Karpas-422 (cell line): ENCODE data around the gene KCNJ6. TPM values are rescaled to one million over a fixed set of nuclear protein-coding genes. Genes with fewer than 3 reads are reported as not detected.

Experiments used
- DNase-seq: peaks from one replicate; pipeline ENCODE4 v3.0.0-alpha.2; 2015
- H2AFZ ChIP-seq: fragments of 200-600 bp; sonication (generic); 2 replicates; pipeline ENCODE4 v1.6.1; 2014; ENCODE audit warnings: antibody characterized with exemption, low read length, mixed read lengths
- H3K27ac ChIP-seq: fragments of 200-600 bp; sonication (generic); 2 replicates; pipeline ENCODE4 v1.5.1; 2014; ENCODE audit warnings: mild to moderate bottlenecking, low read length, moderate library complexity
- H3K27me3 ChIP-seq: fragments of 200-600 bp; sonication (generic); 2 replicates; pipeline ENCODE4 v1.6.1; 2014; ENCODE audit warnings: low read length, mixed read lengths
- H3K36me3 ChIP-seq: fragments of 200-600 bp; sonication (generic); 2 replicates; pipeline ENCODE4 v1.6.1; 2014; ENCODE audit warnings: low read length, mixed read lengths; ENCODE audit not compliant: insufficient read depth
- H3K4me1 ChIP-seq: fragments of 200-600 bp; sonication (generic); 2 replicates; pipeline ENCODE4 v1.6.1; 2014; ENCODE audit warnings: mild to moderate bottlenecking, low read length, mixed read lengths
- H3K4me2 ChIP-seq: fragments of 200-600 bp; sonication (generic); 2 replicates; pipeline ENCODE4 v1.6.1; 2014; ENCODE audit warnings: low read length, low read depth, mild to moderate bottlenecking; ENCODE audit not compliant: poor library complexity, severe bottlenecking
- H3K4me3 ChIP-seq: fragments of 200-600 bp; sonication (generic); 2 replicates; pipeline ENCODE4 v1.5.1; 2014; ENCODE audit warnings: mild to moderate bottlenecking, antibody characterized with exemption, low read length, mixed read lengths
- H3K79me2 ChIP-seq: fragments of 200-600 bp; sonication (generic); 2 replicates; pipeline ENCODE4 v1.6.1; 2014; ENCODE audit warnings: mild to moderate bottlenecking, low read length, mixed read lengths
- H3K9ac ChIP-seq: fragments of 200-600 bp; sonication (generic); 2 replicates; pipeline ENCODE4 v1.6.0; 2014; ENCODE audit warnings: low read length
- H3K9me2 ChIP-seq: fragments of 200-600 bp; sonication (generic), shearing (Covaris generic); replicated peaks from 2 replicates; pipeline ENCODE4 v1.6.0; 2014; ENCODE audit warnings: mild to moderate bottlenecking, low read length, moderate library complexity; ENCODE audit not compliant: insufficient read depth
- H3K9me3 ChIP-seq: fragments of 300-700, 200-600 bp; sonication (generic); 2 replicates; pipeline ENCODE4 v1.6.1; 2014; ENCODE audit warnings: low read length, mixed read lengths
- H4K20me1 ChIP-seq: fragments of 200-600 bp; sonication (generic); 2 replicates; pipeline ENCODE4 v1.6.1; 2014; ENCODE audit warnings: mild to moderate bottlenecking, antibody characterized with exemption, low read length, low read depth; ENCODE audit not compliant: insufficient read depth
- total RNA-seq: library from RNA; depleted of rRNA; stranded (reverse); fragments of >200 nt; shearing (Covaris generic); gene quantifications from 2 replicates; pipeline ENCODE4 v1.2.3, GENCODE V29; 2014; ENCODE audit warnings: low replicate concordance

Gene KCNJ6
- total RNA-seq, 1 experiment from 2014 or later, result not detected

DNA sequence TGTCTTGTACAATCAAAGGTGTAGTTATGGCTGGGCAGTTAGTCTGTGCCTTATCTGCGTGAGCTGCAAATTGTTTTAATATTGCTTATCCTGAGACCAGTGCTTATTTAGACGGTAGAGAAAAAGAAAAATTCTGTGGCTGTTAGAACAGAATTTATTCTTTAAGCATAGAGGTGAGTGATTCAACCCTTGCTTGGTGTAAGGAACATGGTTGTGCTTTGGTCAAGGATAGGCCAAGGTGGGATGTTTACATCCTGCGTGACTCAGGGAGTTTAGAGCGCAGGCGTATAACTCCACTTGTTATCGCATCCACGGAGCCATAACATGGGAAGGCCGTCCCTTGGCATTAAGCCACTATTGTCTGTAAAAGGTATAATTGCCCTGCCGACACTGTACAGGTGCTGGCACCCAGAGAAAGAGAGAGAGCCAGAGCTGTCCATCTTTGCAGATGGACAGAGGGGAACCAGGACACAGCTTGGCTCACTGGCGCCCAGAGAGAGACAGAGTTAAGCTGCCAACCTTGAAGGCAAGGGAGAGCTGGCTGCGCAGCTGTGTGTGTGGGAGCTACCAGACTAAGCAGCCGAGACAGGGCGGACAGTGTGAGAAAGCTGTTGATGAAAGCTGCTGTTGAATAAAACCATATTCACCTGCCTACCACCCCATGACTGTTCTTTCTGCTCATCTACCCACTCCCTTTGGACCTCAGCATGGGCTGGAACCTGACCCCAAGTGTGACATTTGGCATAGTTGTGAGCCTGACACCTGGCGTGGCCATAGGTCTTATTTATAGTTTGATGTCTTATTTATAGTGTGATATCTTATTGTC, 349.3 kb downstream of the KCNJ6 start:
- H3K9me2 ChIP-seq, result no peaks in the 10 kb centered on the region
- H3K9ac ChIP-seq, result no peak overlapping the region
- no peak overlapping the region for H2AFZ ChIP-seq
- no peak overlapping the region for H3K4me3 ChIP-seq
- no peaks in the 10 kb centered on the region for H4K20me1 ChIP-seq
- no peaks in the 10 kb centered on the region for H3K9me3 ChIP-seq
- no peaks in the 10 kb centered on the region for H3K79me2 ChIP-seq
- no peak overlapping the region for H3K27ac ChIP-seq
- H3K4me2 ChIP-seq, result no peak overlapping the region
- DNase-seq, result no peak
- no peaks in the 10 kb centered on the region for H3K36me3 ChIP-seq
- H3K27me3 ChIP-seq, result no peaks in the 10 kb centered on the region
- peaks cover 15% of the 10 kb centered on the region for H3K4me1 ChIP-seq

DNA sequence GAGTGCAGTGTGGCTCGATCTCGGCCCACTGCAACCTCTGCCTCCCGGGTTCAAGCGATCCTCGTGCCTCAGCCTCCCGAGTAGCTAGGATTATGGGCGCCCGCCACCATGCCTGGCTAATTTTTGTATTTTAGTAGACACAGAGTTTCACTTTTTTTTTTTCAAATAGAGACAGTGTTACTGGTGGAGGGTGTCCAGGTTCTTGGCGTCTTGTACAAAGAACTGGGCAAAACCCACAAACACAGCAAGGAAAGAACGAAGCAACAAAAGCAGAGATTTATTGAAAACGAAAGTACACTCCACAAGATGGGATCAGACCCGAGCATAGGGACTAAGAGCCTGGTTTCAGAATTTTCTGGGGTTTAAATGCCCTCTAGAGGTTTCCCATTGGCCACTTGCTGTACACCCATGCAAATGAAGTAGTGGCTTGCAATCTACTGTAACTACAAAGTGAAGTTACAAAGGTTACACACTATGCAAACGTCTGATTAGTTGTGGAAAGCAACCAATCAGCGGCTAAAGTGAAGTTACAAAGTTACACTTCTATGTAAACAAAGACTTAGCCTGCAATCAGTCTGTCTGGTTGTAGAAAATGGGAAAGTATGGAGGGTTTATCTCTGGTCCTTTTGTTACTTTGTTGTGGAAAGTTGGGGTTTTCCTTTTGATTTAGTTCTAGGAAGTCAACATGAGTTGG, 350.6 kb downstream of the KCNJ6 start:
- no peaks in the 10 kb centered on the region for H3K9me3 ChIP-seq
- H3K27ac ChIP-seq, result no peak overlapping the region
- H3K4me2 ChIP-seq, result peak overlapping the region; percentile 13
- no peaks in the 10 kb centered on the region for H3K9me2 ChIP-seq
- no peaks in the 10 kb centered on the region for H3K27me3 ChIP-seq
- peaks cover 15% of the 10 kb centered on the region for H3K4me1 ChIP-seq
- no peak for DNase-seq
- no peak overlapping the region for H2AFZ ChIP-seq
- no peaks in the 10 kb centered on the region for H3K79me2 ChIP-seq
- no peaks in the 10 kb centered on the region for H4K20me1 ChIP-seq
- H3K4me3 ChIP-seq, result no peak overlapping the region
- no peaks in the 10 kb centered on the region for H3K36me3 ChIP-seq
- no peak overlapping the region for H3K9ac ChIP-seq

DNA sequence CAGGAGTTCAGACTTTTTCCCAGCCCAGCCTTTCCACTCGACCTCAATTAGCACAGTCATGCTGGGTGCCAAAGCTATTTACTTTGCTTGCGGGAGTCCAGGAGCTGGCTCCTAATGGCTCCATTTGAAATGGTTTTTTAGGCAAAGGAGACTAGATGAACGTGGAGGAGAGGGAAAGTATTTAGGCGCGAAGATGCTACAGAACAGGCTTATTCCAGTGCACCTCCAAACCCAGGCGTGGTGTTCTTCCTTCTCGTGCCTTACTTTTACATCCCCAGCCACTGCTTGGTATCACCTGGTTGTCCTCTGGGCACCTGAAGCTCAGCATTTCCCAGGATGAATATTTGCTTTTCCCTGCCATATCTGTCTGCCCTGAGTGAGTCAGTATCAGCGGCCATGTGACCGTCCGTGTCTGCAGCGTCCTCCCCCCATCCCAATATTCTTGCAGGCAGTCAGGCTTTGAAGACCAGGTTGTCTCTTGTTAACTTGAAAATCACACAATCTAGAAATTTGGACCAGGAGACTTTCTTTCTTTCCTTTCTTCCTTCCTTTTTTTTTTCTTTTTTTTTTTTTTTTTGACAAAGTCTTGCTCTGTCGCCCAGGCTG, 351.2 kb downstream of the KCNJ6 start:
- H4K20me1 ChIP-seq, result no peaks in the 10 kb centered on the region
- no peaks in the 10 kb centered on the region for H3K79me2 ChIP-seq
- H3K4me1 ChIP-seq, result peaks cover 15% of the 10 kb centered on the region
- no peak for DNase-seq
- H3K9me3 ChIP-seq, result no peaks in the 10 kb centered on the region
- H3K9ac ChIP-seq, result no peak overlapping the region
- H3K36me3 ChIP-seq, result no peaks in the 10 kb centered on the region
- H3K4me3 ChIP-seq, result no peak overlapping the region
- H2AFZ ChIP-seq, result no peak overlapping the region
- H3K4me2 ChIP-seq, result no peak overlapping the region
- no peaks in the 10 kb centered on the region for H3K9me2 ChIP-seq
- no peak overlapping the region for H3K27ac ChIP-seq
- no peaks in the 10 kb centered on the region for H3K27me3 ChIP-seq

DNA sequence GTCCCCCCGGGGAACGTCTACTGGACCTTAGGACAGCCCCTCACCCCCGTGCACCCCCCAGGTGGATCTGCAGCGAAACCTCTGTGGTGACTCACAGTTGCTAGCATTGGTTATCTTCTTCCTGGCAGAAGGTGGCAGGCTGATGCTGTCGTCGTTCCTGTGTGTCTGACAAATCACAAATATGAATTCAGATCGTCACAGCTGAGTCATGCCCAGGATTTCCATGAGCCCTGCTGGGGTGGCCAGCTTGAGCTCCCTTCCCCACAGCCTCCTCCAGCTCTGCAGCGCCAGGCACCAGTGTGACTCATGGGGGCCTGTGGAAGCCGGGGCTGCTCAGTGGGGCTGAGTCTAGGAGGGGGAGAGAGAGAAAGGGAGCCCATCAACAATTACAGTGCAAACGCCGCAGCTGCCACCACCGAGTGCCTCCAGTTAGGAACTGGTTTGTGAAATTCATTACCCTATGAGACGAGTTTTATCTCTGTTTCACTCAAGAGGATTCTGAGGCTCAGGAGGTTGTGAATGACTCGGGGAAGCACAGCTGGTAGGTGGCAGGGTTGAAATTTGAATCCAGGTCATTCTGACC, 351.8 kb downstream of the KCNJ6 start:
- Histone ChIP-seq H3K4me1 (peaks cover 15% of the 10 kb centered on the region), H3K9me2 (no peaks in the 10 kb centered on the region), H2AFZ (peak overlapping the region; percentile 95; the same call in 1 of the 2 replicates), H3K9ac (peak overlapping the region; percentile 61), H3K79me2 (no peaks in the 10 kb centered on the region), H4K20me1 (no peaks in the 10 kb centered on the region), H3K9me3 (no peaks in the 10 kb centered on the region), H3K36me3 (no peaks in the 10 kb centered on the region), H3K4me3 (peak overlapping the region; percentile 71), H3K27ac (no peak overlapping the region), H3K4me2 (peak overlapping the region; percentile 82), H3K27me3 (no peaks in the 10 kb centered on the region)
- DNase-seq, result peak; percentile 55

DNA sequence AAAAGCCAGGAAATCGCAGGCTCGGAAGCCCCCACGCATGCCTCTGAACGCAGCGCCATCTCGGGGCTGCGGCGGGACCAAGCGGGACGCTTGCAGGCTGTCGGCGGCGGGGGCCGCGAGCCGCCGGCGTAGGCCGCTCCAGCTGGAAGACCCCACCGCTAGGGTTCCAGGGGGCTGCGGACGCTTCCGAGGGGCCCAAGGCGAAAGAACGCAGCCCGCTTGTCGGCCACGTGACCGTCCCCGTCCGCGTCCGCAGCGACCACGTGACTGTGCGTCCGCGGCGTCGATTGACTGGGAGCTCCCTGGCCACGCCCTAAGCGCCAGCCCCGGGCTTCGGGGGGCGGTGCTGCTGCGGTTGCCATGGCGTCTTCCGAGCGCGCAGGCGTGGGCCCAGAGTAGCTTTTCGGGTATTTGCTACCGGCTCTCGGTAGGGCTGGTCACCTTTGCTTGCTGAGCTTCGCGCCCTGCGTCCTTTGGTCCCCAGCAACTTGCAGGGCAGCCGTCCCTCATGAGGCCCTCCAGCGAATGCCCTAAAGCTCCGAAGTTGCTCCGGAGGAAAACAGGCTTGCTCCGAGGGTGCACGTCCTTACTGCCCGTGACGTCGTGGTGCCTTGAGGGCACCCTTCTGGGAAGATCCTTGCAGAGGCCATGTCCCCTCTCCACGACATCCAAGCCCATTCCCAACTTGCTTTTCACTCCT, 352.5 kb downstream of the KCNJ6 start:
- H3K9me2 ChIP-seq, result no peaks in the 10 kb centered on the region
- peak overlapping the region; percentile 82 for H3K4me2 ChIP-seq
- peak overlapping the region; percentile 95; the same call in 1 of the 2 replicates for H2AFZ ChIP-seq
- H3K9ac ChIP-seq, result peak overlapping the region; percentile 80
- H3K4me1 ChIP-seq, result peaks cover 15% of the 10 kb centered on the region
- no peaks in the 10 kb centered on the region for H3K27me3 ChIP-seq
- peak; percentile 93 for DNase-seq
- no peaks in the 10 kb centered on the region for H3K79me2 ChIP-seq
- H3K9me3 ChIP-seq, result no peaks in the 10 kb centered on the region
- H3K27ac ChIP-seq, result no peak overlapping the region
- peak overlapping the region; percentile 71 for H3K4me3 ChIP-seq
- no peaks in the 10 kb centered on the region for H3K36me3 ChIP-seq
- H4K20me1 ChIP-seq, result no peaks in the 10 kb centered on the region

DNA sequence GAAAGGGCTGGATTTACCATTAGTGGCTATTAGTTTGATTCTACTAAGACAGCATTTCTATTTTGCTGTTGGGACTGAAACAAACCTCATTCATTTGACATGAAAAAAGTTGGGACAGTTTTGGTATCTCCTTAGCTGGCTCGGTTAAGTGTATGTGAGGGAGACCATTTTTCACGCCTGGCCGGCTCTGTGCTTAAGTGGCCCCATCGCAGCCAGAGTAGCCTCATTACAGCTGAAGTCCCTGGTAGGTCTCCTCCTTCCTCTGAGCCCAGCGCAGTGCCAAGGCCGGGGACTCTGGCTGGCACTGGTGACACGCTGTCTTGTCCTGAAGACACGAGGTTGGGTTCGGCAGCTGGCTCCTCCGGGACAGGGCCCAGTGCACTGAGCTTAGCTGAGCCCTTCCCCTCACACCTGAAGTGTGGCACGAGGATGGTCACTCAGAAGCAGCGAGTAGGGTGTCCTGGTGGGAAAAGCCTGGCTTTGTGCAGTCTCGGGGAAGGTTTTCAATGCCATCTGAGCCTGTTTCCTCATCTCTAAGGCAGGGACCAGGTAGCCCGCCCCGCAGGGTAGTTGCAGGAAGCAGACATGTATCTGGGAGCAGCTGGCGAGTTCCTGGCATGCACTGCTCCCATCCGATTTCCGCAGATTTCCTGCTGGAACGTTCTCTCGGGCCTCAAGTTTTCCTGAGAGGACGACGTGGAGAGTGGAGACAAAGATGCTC, 353.2 kb downstream of the KCNJ6 start:
- Histone ChIP-seq H3K27ac (no peak overlapping the region), H3K9me3 (no peaks in the 10 kb centered on the region), H3K79me2 (no peaks in the 10 kb centered on the region), H3K36me3 (no peaks in the 10 kb centered on the region), H3K4me1 (peaks cover 15% of the 10 kb centered on the region), H2AFZ (no peak overlapping the region), H3K9me2 (no peaks in the 10 kb centered on the region), H4K20me1 (no peaks in the 10 kb centered on the region), H3K4me3 (peak overlapping the region; percentile 71), H3K4me2 (peak overlapping the region; percentile 82), H3K27me3 (no peaks in the 10 kb centered on the region), H3K9ac (peak overlapping the region; percentile 80)
- DNase-seq, result no peak

DNA sequence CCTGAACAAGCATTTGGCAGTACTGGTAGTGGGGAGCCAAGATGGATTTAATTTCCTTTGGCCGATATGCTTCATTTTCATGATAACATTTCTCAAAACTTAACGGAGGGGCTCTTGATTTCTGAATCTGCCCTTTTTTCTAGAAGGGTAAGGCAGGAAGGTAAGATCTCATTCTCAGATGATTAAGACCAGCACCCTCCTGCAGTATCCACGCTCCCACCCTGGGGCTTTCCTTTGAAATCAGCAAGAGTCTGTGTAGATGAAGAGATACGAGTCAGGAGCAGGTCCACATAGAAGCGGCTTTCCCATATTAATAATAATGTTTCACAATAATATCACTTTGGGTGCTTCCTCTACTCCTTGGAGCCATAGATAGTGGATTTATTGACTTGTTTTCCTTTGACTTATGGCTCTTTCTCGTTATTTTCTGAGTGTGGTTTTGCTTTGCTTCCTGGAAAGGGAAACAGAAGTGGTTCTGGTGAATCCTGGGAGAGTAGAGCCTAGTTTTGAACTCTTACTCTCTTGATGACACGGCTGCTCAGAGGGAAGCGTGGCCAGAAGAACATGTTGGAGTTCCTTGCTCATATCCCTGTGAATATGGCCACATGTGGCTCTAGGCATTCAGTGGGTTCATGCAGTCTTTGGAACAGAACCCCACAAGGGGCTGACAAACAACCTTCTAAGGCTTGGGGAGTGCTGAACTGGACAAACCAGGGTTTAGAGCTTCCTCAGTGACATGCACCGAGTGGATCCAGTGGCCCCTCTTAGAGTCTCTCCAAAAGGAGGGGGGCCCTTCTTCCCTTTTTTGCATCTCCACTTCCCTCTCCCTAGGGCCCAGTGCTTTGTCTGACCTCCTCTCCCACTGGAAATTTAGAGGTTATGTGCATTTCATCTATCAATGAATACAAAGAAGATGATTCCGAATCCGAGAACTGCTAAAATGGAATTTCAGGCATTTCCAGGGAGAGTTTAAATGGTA, 354.0 kb downstream of the KCNJ6 start:
- H4K20me1 ChIP-seq, result no peaks in the 10 kb centered on the region
- no peaks in the 10 kb centered on the region for H3K79me2 ChIP-seq
- no peak for DNase-seq
- H2AFZ ChIP-seq, result no peak overlapping the region
- peak overlapping the region; percentile 71; the same call in 1 of the 2 replicates for H3K4me3 ChIP-seq
- no peak overlapping the region for H3K27ac ChIP-seq
- H3K9me3 ChIP-seq, result no peaks in the 10 kb centered on the region
- no peaks in the 10 kb centered on the region for H3K9me2 ChIP-seq
- H3K27me3 ChIP-seq, result no peaks in the 10 kb centered on the region
- H3K4me1 ChIP-seq, result peaks cover 18% of the 10 kb centered on the region
- no peak overlapping the region for H3K4me2 ChIP-seq
- H3K36me3 ChIP-seq, result no peaks in the 10 kb centered on the region
- H3K9ac ChIP-seq, result no peak overlapping the region
